G401.6 (cell line): ENCODE data around the gene SSB.
"Not testable (repeated sequence)": the region's sequence is repeated elsewhere in the genome, so short reads cannot be mapped to it uniquely, and the experiment has no call there.

Experiments
- FAIRE-seq: peaks from 2 replicates; lab custom pipeline; 2012; peaks lifted over from hg19 to GRCh38; lab: Jason Lieb, UNC

Gene SSB

DNA sequence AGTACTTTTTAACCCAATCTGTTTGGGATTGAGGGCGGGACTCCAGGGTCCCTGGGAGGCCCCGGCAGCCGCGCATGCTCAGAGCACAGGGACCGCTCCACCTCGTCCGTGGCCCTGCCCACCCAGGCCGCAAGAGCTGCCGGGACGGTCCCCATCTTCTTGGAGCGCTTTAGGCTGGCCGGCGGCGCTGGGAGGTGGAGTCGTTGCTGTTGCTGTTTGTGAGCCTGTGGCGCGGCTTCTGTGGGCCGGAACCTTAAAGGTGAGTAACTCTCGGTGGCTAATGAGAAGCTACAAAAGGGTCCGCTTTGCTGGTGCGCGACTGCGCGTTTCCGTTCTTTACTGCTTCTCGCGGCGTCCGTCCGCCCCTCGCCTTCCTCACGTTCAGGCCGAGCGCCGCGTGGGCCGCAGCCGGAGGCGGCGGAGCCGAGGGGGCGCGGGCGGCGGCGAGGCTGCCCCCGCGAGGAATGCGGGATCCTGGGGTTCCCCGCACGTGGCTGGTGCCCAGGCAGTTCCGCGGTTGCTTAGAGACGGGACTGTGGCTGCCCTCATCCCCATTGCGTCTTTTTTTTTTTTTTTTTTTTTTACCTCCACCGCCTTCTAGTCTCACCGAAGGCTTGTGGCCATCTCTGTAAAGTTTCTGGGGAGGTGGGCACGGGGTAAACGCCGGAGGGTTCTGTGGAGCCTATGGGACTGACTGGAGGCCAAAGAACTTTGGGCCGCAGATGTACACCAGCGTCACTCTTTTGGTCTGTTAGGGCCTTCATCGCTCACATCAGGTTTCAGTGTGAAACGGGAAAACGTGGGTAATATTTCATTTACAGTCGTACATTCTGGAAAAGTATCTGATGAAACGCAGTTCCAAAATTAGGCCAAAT, at the start of gene SSB:
TSS of gene SSB (plus strand) at position 154 of the 875 bp plus-strand sequence. CDS start 2,090 bp downstream, outside the sequence.
- FAIRE-seq: peak; percentile 95

DNA sequence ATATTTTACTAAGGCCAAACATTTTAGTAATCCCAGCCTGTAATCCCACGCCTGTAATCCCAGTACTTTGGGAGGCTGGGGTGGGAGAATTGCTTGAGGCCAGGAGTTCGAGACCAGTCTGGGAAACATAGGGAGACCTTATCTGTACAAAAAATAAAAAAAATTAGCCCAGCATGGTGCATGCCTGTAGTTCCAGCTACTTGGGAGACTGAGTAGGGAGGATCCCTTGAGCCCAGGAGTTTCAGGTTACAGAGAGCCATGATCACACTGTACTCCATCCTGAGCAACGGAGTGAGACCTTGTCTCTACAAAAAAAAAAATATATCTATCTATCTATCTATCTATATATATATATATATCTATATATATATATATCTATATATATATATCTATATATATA, 45.9 kb upstream of the SSB start:
- FAIRE-seq: no peak

DNA sequence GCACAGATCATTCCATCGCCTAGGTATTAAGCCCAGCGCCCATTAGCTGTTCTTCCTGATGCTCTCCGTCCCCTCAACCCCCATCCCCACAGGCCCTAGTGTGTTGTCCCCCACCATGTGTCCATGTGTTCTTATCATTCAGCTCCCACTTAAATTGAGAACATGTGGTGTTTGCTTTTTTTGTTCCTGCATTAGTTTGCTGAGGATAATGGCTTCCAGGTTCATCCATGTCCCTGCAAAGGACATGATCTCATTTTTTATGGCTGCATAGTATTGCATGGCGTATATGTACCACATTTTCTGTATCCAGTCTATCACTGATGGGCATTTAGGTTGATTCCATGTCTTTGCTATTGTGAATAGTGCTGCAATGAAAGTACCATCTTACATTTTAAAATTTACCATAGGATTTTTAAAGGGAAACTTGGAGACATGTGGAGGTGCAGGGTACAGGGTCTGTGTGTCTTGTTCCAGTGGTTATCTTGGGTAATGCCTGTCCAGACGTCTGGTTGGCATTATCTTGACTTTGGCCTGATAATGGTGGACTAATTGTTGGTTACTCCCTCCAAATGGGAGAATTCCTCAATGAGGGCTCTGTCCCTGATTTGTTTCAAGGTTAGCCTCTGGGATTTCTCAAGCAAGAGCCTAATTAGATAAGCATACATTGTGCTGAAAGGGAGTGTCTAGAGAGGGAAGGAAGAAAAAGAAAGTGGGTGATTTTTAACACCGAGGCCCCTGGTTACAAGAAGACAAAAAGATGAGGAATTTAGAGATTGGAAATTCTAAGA, 43.4 kb upstream of the SSB start:
- FAIRE-seq: no peak

DNA sequence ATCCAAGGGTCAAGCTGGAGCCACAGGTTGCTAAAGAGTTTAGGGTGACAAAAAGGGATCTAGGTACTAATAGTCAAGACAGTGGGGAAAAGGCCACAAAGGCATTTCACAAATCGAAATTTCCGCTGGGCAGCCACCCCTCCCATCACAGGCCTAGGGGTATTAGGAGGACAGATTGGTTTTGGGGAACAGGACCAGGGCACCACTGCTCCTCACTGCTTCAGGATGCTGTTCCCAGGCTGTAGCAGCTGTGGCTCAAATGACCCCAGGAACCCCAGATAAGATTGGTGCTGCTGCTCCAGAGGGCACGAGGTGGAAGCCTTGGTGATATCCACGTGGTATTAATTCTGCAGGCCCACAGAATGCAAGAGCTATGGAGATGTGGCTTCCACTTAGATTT, 42.3 kb upstream of the SSB start:
- no peak for FAIRE-seq

DNA sequence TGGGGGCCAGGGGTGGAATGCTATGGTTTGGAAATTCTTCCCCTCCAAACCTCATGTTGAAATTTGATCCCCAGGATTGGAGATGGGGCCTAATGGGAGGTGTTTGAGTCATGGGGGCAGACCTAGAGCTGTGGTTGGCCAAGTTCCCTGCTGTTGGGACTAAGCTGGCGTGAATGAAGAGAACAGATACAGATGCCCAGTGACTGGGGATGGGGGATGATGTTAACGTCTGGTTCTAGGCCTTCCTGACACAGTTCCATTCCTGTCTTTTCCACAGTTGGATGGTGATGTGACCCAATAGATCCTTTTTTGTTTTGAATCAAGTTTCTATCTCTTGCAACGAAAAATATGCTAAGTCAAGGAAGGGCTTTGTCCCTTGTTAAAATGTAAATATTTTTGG, 41.3 kb upstream of the SSB start:
- no peak for FAIRE-seq

DNA sequence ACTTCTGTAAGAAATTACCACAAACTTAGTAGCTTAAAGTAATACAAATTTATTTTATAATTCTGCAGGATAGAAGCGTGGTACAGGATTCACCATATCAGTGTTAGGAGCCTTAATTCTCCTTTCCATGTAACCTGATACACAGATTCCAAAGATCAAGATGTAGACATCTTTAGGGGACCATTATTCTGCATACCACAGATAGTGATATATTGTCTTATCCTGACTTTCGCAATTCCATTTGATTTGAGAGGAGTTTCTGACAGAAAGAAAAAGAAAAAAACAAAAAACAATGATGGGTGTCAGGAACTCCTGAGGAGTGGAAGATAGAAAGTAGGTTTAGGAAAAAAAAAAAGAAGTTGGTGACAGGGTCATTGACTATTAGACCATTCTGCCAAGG, 40.9 kb upstream of the SSB start:
- no peak for FAIRE-seq

DNA sequence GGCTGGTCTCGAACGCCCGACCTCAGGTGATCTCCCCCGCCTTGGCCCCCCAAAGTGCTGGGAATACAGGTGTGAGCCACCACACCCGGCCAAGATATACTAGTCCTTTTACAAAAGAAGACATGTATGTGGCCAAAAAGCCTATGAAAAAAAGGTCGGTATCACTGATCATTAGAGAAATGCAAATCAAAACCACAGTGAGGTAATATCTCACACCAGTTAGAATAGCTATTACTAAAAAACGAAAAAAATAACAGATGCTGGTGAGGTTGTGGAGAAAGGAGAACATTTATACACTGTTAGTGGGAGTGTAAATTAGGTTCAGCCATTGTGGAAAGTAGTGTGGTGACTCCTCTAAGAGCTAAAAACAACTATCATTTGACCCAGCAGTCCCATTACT, 38.7 kb upstream of the SSB start:
- no peak for FAIRE-seq

DNA sequence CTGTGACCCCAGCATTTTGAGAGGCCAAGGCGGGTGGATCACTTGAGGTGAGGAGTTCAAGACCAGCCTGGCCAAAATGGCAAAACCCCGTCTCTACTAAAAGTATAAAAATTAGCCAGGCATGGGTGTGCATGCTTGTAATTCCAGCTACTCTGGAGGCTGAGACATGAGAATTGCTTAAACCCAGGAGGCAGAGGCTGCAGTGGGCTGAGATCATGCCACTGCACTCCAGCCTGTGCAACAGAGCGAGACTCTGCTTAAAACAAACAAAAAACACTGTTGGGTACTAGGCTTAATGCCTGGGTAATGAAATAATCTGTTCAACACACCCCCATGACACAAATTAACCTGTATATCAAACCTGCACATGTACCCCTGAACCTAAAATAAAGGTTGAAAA, 37.9 kb upstream of the SSB start:
- FAIRE-seq: not testable (repeated sequence)

DNA sequence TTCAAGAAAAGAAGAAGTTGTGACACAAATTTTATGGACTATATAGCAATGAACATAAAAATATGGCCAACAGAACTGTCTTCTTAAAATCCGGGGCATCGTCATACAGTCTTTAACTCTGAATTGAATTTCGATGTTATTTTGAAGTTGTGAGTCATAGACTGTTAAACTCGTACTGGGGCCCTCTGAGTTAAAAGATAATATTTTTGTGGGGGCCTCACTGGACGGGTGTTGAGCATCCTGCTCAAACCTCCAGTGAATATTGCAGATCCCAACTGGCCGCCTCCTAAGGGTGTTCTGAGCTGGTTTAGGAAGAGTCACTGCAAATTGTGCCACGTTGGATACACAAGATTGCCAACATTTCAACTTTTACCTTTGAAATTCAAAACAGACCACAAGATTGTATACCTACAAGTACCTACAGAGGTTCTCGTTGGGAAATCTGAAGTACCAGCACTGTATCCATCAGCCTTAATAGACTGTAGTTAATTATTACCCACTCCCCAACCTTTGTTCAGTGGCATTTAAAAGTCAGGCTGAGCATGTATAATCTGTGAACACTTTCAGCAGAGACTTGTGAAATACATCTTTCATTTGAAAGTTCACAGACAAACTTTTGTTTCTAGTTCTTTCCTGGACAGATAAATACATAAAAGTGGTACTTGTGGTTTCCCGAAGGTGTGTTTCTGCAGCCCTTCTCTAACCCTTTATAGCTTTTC, 37.3 kb upstream of the SSB start:
- FAIRE-seq: no peak

DNA sequence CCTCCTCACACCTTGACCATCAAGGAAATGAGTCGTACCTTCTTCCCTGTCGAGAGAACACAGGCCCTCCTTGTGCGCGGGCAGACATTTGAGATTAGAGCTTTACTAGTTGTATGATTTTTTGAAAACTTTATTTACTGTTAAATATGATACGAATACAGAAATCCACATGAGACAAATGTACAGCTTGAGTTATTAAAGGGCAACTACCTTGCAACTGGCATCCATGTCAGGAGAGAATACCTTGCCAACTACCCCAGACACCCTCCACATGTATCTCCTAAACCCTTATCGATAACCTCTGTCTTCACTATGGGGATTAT, 36.7 kb upstream of the SSB start:
- no peak for FAIRE-seq

DNA sequence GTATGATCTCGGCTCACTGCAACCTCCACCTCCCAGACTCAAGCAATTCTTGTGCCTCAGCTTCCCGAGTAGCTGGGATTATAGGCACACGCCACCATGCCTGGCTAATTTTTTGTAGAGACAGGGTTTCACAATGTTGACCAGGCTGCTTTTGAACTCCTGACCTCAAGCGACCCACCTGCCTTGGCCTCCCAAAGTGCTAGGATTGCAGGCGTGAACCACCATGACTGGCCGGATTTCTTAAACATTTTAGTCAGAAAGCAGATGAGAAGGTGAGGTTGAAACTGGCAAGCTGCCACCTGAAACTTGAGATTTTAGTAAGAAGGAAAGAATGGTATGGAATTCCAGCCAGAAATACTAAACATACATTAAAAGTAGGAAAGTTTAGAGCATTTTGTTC, 33.1 kb upstream of the SSB start:
- no peak for FAIRE-seq

DNA sequence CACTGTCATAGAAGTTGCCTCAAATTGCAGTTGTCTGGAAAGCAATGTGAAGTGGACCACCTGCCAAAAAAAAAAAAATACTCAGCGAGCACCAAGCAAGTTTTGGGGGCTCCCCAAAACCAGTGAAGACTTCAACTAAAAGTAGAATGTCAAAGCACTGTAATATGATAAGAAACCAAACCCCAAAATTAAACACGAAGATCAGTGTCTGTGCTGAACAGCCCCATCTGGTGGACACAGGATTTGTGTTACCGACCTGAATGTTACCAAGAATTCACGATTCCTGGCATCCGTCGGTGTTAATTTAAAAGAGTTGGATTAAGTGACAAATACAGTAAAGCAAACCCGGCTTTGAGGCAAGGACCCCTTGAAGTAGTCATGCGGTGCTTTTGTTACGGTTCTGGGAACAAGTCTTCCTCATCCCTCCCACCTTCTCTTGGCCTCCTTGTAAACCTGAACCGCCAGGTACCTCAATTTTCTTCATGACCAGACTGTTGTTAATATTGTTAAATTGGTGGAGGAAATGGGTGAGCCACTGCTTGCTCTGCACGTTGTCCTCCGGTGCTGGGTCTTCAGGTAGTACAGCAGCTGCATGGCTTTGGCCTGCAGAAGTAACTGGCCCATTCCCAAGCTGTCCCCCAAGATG, 31.3 kb upstream of the SSB start:
- FAIRE-seq: peak; percentile 78

DNA sequence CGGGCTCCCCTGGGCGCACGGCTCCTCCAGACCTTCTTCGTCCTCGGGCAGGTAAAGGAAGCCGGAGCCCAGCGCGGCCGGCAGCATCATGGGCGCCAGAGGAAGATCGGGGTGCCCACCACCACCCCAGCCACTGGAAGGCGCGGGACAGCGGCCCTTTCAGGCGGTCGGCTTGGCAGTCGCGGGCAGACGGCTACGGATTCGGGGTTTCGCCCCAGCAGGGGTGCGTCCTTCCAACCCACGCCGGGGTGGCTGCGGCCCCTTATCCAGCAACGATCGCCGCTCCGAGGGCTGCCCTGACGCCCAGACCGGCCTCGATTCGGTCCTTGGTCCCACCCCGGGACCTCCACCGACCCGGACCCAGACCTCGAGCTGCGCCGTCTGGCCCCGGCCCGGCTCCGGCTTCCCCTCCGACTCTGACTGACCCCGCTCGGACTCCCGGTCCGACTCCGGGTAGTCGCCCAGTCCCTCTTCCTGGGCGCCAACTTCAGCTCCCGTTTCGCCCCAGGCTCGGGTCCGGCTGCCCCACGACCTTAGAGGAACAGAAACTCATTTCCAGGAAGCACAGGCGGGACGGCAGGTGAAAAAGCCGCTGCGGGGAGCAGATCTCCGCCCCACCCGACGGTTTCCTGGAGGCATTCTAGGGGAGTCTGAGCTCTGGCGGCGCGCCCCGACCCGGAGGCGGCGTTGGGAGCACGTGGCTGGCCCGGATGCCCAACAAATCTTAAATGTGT, 30.2 kb upstream of the SSB start:
- FAIRE-seq: no peak

DNA sequence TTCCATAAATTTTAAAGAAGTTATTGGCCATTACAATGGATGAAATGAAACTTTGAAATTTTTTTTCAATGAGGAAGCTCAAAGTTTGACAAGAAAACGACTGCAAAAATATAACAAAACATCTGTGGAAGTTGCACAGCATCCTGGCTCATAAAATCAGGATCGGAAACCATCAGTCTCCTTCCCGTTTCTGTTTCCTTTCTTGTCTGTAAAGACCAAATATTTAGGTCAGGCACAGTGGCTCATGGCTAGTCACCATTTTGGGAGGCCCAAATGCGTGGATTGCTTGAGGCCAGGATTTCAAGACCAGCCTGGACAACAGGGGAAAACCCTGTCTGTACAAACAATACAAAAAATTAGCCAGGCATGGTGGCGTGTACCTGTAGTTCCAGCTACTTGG, 27.6 kb upstream of the SSB start:
- FAIRE-seq: no peak

DNA sequence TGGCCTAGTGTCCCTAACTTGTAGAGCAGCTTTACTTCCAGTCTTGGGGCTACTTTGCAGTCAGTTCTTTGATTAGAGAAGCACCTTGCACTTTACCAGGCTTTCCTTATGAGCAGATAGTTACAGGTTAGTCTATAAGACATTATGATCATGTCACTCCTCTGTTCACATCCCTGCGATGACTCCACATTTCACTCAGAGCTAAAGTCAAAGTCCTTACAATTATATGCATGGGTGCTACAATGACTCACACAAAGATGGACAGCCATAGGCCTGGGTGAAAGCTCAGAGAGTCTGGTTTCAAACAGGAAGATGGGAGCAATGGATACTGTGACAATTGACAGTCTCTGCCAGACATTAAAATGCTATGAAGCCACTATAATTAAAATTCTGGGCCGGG, 27.1 kb upstream of the SSB start:
- no peak for FAIRE-seq

DNA sequence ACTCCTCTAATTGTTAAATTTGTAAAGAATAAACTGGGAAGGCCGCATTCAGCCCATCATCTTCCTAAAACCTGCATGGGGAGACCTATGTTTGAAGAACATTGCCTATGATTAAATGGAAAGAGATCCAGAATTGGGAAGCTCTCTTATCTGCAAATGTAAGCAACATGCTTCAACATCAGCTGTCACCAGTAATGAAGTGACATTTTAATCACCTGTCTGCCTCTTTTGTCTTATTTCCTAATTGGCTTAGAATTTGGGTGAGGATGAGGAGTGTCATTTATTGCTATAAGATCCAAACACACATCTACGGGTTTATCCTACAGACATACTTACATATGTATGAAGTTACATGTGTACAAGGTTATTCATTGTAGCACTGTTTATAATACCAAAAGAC, 26.0 kb upstream of the SSB start:
- no peak for FAIRE-seq

DNA sequence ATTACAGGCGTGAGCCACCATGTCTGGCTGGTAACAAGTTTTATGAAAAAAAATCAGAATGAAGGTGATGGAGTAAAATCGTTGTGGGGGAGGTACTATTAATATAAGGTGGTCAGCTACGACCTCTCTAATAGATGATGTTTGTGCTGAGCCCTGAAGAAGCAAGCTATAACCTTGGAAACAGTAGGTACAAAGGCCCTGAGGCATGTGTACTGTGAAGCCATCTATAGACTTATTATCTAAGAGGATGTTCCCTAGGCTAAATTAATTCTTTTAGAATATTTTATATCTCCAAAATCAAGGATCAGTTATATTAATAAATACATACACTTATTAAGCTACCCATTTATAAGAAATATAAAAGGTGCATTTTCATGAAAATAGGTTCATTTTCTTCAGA, 23.3 kb upstream of the SSB start:
- FAIRE-seq: no peak

DNA sequence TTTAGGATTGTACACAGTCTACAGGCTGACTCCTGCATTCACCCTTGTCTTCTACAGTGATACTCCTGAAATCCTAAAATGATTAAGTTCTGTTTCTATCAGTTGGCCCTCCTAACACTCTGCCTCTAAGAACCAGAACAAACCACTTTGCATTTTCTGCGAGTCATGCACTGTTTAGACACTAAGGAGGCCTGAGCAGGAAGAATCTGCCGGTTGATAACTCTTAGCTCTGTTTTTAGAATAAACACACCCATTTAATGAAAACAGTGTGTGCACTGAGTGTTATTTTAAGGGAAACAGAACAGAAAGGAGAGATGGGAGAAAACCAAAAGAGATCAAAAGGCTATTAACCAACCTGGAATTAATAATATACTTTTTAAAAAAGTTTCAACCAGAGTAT, 22.9 kb upstream of the SSB start:
- no peak for FAIRE-seq

DNA sequence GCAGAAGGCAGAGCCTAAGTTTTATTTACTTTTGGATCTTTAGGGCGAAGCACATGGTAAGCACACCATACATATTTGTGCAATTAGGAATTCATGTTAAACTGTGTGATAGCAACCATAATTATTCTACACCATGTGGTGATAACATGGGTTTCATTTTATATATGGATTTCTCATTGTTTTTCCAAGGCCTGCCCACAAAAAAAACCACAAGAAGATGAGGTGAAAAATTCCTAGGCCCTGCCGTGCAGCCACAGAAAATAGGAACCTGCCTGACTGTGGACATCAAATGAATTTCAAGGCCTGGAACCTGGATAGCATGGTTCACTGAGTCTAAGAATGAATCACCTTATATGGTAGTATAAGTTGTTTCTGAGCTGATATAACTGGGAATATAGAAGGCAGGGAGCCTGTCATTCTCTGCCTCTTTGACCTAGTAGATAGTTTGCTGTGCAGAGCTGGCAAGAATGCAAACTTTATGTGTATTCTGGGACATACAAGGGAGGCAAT, 22.4 kb upstream of the SSB start:
- no peak for FAIRE-seq

DNA sequence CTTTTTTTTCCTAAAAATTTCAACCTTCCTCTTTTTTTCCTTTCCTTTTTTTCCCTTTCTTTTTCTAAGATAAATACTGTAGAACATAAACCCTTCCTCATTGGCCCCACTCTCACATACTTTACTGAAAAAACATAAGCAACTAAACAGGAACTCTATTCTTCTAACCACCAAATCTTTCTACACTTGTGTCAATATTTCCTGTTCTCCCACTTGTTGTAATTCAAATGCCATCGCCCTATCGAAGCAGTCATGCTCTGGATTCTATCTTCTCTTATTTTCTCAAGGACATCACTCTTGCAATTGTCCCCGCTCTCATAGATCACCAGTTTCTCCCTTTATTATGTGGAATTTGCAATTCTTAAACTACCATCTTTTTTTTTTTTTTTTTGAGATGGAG, 20.2 kb upstream of the SSB start:
- FAIRE-seq: no peak

DNA sequence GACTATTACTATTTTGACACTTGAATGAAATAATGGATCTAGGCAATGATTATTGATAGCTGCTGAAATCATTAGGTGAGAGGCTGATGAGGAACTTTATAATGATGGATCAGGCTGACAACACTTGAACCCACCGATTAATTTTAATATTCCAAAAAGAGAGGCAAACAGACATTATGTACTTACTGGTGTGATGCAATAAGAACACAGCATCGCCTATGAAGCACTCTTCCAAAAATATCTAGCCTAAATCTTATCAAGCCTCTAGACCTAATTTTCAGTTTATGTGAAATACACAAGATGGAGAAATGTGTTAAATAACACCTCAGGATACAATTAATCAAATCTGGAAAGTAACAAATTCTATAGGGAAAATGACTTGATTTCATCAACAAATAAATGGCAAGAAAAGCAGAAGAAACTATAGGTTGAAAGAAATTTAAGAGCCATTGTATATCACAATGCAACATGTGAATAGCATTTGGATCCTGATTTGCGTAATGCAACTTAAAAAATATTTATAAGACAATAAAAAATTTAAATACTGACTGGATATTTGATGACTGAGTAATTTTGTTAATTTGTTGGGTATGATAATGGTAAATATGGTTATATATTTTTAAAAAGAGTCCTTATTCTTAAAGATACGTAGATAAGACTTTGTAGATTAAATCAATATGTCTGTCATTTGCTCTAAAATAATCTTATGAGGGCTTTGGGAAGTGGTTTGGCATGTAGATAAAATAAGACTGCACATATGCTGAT, 17.2 kb upstream of the SSB start:
- peak; percentile 36 for FAIRE-seq
